BLaER1 (cell line): ENCODE measurements around the gene NOX4.
"Not testable (repeated sequence)": the region's sequence is repeated elsewhere in the genome, so short reads cannot be mapped to it uniquely, and the experiment has no call there.

ENCODE experiments used
- H3K27ac ChIP-seq: shearing (Covaris generic); formaldehyde crosslinking; 2 replicates; pipeline ENCODE4 v1.8.1; 2022
- H3K27me3 ChIP-seq: shearing (Covaris generic); formaldehyde crosslinking; 2 replicates; pipeline ENCODE4 v1.8.1; 2022
- H3K36me3 ChIP-seq: shearing (Covaris generic); formaldehyde crosslinking; 2 replicates; pipeline ENCODE4 v1.8.1; 2022
- H3K4me1 ChIP-seq: shearing (Covaris generic); formaldehyde crosslinking; 2 replicates; pipeline ENCODE4 v1.8.1; 2022
- H3K4me2 ChIP-seq: shearing (Covaris generic); formaldehyde crosslinking; 2 replicates; pipeline ENCODE4 v1.8.1; 2022
- H3K4me3 ChIP-seq: shearing (Covaris generic); formaldehyde crosslinking; 2 replicates; pipeline ENCODE4 v1.8.1; 2022
- H3K9ac ChIP-seq: shearing (Covaris generic); formaldehyde crosslinking; 2 replicates; pipeline ENCODE4 v1.8.1; 2022
- H3K9me3 ChIP-seq: shearing (Covaris generic); formaldehyde crosslinking; 2 replicates; pipeline ENCODE4 v1.8.1; 2022
- H4K20me1 ChIP-seq: shearing (Covaris generic); formaldehyde crosslinking; 2 replicates; pipeline ENCODE4 v1.8.1; 2022
- Cebpa-rat ChIP-seq: shearing (Covaris generic); IDR thresholded peaks from 2 replicates; pipeline ENCODE4 v1.8.1; 2022

NOX4 gene

DNA sequence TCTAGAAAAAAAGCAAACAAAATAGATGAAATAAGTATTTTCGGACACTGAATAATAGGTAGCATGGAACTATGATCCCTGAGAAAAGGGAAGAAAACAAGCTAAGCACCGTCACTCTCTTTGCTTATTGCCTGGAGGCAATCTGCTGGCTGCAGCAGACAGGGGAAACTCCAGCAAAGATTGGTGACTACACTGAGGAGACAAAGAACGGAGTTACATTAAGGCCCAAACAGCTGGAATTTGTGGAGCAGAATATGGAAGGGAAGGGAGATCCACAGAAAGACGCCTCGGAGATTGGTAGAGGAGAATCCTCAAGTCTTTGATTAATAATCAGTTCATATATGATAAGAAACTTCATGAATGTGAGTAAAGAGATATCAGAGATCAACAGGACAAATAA is 163.3 kb downstream of the NOX4 start:
- TF ChIP-seq Cebpa-rat: no peak

DNA sequence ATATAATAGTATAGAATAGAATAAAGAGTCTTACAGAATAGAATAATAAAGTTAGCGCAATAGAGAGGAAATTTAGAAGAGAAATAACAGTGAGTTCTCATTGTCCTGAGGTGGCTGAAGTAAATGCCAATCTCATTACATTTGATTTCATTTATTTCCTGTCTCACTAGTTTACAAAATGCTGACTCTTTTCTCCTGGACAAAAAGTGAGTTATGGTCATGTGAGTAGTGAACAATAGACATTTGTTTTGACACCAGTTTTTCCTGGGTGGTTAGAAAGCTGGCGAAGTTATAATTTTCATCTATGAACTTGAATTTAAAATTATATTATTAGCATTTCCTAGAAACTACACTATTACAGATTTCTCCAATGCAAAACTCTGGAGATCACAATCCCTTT is 169.8 kb downstream of the NOX4 start:
- Histone ChIP-seq H3K4me1 (no peaks in the 10 kb centered on the region), H3K27ac (no peak overlapping the region), H3K9me3 (no peaks in the 10 kb centered on the region), H4K20me1 (no peaks in the 10 kb centered on the region), H3K27me3 (no peaks in the 10 kb centered on the region), H3K4me2 (no peak overlapping the region), H3K4me3 (no peak overlapping the region), H3K36me3 (no peaks in the 10 kb centered on the region), H3K9ac (no peak overlapping the region)
- no peak for TF ChIP-seq Cebpa-rat

More for the DNA sequence above, 163.3 kb downstream of the NOX4 start:
- Histone ChIP-seq H4K20me1 (no peaks in the 10 kb centered on the region), H3K9ac (no peak overlapping the region), H3K9me3 (no peaks in the 10 kb centered on the region), H3K36me3 (no peaks in the 10 kb centered on the region), H3K4me1 (no peaks in the 10 kb centered on the region), H3K27ac (no peak overlapping the region), H3K4me2 (no peak overlapping the region), H3K4me3 (no peak overlapping the region), H3K27me3 (no peaks in the 10 kb centered on the region)

DNA sequence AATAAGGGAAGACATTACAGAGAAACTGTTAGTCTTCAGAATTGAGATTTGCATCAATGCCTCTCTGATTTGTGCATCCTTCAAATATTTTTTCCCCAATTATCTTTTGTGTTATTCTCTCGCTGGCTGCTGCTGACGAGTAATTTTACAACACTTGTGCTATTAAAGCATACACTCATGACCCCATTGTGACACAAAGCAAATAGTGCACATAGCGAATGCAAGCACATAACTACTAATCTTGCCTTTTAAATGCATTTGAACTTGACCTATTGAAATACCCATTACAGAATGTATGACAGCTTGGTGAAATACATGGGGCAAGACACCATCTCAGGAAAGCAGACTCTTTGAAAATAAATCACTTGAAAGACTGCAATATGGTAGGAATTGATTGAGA is 180.6 kb downstream of the NOX4 start:
- not testable (repeated sequence) for H3K4me3 ChIP-seq, H3K27me3 ChIP-seq, H3K9ac ChIP-seq, H3K9me3 ChIP-seq, H3K36me3 ChIP-seq, H3K4me1 ChIP-seq, H3K27ac ChIP-seq, H4K20me1 ChIP-seq, H3K4me2 ChIP-seq

DNA sequence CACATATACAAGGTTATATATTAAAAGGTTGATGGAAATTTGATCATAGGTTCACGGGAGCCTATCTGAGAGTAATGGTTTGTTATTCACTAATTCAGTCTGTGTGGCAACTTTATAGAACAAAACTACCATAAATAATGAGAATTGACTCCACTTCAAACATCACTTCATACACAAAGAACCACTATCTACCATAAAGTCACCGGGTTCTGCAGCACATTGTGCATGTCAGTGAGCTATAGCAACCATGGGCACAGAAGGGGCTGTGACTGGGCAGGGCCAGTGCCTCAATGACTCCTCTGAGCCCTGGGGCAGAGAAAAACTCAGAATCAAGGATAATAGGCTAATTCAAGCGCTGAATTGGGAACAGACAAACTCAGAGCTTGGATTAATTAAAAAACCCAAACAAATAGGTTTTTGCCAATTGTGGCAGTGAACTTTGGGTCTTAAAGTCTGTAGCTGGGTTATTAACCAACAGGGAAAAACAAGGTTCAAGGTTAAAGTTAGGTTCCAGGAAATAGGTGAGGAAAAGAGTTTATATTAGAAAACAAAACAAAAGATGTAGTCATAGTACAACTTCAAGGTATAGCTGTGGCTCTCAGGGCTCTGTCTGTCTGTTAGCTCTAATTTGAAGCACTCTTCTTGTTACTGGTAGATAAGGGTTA is 181.7 kb downstream of the NOX4 start:
- H3K4me2 ChIP-seq, H3K27ac ChIP-seq, H3K36me3 ChIP-seq, H3K4me3 ChIP-seq, H3K9me3 ChIP-seq, H3K4me1 ChIP-seq, H4K20me1 ChIP-seq, H3K27me3 ChIP-seq, H3K9ac ChIP-seq: not testable (repeated sequence)

DNA sequence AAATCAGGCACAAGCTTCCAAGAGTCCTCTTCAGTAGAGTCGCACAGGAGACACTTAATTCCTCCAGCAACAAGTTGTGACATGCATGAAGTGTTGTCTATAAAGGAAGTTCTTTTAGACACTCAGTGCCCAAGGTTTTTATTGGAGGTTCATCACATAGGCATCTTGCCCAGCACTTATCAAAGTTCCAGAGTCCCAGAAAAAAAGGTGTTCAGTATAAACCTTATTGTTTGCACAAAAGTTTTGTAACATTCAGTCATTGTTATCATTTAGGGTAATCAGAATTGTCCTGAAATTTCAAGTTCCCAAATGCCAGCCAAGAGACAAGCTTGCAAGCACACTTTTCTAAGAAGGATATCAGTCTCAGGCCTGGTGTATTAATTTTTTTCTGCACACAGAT is 182.9 kb downstream of the NOX4 start:
- not testable (repeated sequence) for H4K20me1 ChIP-seq, H3K4me2 ChIP-seq, H3K27ac ChIP-seq, H3K4me1 ChIP-seq, H3K27me3 ChIP-seq, H3K9ac ChIP-seq, H3K4me3 ChIP-seq, H3K36me3 ChIP-seq, H3K9me3 ChIP-seq

DNA sequence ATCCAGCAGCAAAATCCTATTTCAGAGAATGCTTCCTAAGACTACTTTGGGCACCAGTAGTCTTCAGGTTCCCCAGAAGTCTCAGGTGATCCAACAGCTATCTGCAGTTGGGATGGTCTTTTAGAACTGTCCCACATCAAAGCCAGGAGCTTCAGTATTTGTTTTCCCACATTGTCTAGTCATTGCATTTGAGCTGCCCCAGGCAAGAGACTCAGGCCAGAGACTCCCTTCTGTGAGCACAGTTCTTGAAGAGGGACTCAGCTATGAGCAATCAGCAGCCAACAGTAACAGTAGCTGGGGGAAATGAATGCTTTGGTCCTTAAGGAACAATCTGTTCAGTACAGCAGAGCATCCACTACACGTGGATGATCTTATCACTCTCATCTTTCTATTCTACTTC is 188.1 kb downstream of the NOX4 start:
- not testable (repeated sequence) for H3K27ac ChIP-seq, H3K9ac ChIP-seq, H3K4me1 ChIP-seq, H4K20me1 ChIP-seq, H3K27me3 ChIP-seq, H3K4me2 ChIP-seq, H3K9me3 ChIP-seq, H3K4me3 ChIP-seq, H3K36me3 ChIP-seq

DNA sequence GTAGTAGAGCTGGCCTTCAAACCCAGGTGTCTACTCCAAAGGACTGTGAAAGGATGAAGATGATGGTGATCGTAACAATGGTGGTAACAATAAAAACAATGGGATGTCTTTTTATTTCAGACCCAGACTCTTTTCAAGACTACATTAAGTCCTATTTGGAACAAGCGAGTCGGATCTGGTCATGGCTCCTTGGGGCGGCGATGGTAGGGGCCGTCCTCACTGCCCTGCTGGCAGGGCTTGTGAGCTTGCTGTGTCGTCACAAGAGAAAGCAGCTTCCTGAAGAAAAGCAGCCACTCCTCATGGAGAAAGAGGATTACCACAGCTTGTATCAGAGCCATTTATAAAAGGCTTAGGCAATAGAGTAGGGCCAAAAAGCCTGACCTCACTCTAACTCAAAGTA is 196.2 kb downstream of the NOX4 start:
- not testable (repeated sequence) for H3K4me3 ChIP-seq, H3K36me3 ChIP-seq, H3K27me3 ChIP-seq, H4K20me1 ChIP-seq, H3K9me3 ChIP-seq, H3K4me1 ChIP-seq, H3K27ac ChIP-seq, H3K4me2 ChIP-seq, H3K9ac ChIP-seq

DNA sequence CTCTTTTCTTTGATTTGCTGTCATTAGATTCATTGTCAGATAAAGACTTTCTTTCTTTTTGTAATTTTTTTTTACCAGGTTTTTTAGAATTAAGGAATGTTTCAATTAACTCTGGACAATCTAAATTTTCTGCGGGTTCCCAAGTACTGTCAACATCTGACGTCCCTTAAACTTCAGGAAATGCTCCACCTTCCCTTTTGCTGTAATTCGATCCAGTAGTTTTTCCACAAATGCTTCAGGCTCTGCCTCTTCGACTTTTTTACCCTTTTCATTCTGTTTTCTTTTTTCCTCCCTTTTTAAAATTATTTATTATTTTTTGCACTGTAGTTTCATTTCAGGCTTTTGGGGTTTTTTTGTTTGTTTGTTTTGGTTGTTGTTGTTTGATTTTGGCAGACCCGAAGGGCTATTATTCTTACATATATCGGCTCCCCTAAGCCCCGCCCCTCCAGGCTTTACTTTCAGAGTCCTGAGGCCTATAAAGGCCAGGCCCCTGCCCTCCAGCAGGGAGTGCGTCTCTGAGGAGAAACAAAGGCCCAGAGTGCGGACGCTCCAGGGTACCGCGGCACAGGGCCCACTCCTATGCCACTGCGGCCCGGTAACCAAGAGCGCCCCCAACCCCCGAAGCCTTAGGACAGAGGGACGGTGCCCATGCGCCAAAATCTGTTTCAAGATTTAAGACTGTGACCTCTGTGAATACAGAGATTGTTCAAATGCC is 197.1 kb downstream of the NOX4 start:
- Histone ChIP-seq H3K9me3 (no peaks in the 10 kb centered on the region), H3K4me2 (no peak overlapping the region), H3K4me3 (no peak overlapping the region), H4K20me1 (no peaks in the 10 kb centered on the region), H3K27me3 (no peaks in the 10 kb centered on the region), H3K27ac (no peak overlapping the region), H3K4me1 (no peaks in the 10 kb centered on the region), H3K36me3 (no peaks in the 10 kb centered on the region), H3K9ac (no peak overlapping the region)
- no peak for TF ChIP-seq Cebpa-rat

DNA sequence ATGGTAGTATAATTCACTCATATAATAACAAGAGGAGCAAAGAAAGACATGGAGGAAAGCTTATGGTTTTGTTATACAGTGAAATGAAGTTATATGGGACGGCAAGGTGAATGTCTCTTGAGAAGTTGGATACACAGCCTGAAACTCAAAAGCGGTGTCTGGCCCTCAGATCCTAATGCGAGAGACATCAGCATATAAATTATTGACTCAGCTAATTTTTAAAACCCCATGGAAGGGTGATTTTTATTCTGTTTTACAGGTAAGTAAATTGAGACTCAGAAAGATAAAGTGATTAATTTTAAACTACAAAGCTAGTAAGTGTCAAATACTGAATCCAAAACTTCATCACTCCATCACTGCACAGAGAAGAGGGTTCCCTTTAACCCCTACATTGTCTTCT is 203.2 kb downstream of the NOX4 start:
- not testable (repeated sequence) for H3K4me2 ChIP-seq, H4K20me1 ChIP-seq, H3K4me3 ChIP-seq, H3K36me3 ChIP-seq, H3K9me3 ChIP-seq, H3K27me3 ChIP-seq, H3K9ac ChIP-seq, H3K4me1 ChIP-seq, H3K27ac ChIP-seq

DNA sequence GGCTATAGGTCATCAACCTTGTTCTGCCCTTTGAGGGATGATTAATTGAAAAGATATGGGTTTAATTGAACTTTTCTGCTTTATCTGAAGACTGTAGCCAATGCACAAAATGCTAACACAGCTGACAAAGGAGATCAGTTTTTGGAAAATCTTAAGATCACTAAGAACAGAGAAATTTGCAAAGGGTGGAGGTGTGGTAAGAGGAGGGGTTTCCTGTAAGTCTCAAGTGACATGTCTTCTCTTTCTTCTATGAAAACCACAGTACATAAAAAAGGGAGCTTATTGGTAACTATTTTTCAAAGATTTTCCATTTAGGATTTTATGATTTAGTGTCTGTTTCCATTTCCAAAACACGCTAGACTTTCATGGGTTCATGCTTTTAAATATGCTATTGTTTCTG is 204.6 kb downstream of the NOX4 start:
- H3K27ac ChIP-seq, H3K9me3 ChIP-seq, H4K20me1 ChIP-seq, H3K4me3 ChIP-seq, H3K27me3 ChIP-seq, H3K9ac ChIP-seq, H3K4me1 ChIP-seq, H3K36me3 ChIP-seq: not testable (repeated sequence)
- peak overlapping the region; percentile 32; the same call in 1 of the 2 replicates for H3K4me2 ChIP-seq

DNA sequence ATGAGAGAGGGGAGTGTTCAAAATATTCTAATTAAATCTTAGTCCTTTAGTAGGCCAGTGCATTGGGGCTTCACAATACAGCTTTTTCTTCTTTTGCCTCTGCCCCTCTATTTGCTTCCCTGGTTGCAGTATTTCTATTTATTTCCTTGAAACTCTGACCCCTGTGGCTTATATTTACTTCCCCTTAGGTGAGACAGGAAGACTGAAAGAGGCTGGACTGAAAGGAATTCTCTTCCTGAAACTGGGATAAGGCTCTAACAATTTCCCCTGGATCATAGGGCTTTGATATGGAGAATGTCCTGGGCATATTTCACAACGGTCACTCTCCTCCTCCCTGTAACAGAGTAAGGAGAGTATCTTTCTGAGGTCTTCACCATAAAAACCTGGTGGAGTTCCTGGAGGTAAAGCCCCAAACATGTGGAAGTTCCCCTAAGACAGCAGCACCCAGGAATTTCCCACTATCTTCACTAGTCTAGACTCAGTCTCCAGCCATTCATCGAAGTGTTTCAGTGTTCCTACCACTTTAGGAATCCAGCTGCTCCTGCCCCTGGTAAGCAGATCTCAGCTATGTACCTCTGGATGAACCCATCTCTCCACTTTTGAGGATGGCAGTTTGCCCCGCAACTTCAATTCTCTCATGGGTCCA is 210.0 kb downstream of the NOX4 start:
- not testable (repeated sequence) for H3K36me3 ChIP-seq, H3K4me1 ChIP-seq, H3K9me3 ChIP-seq

More for the DNA sequence above, 210.0 kb downstream of the NOX4 start:
- H3K4me3 ChIP-seq, H3K27me3 ChIP-seq, H3K4me2 ChIP-seq, H4K20me1 ChIP-seq, H3K9ac ChIP-seq, H3K27ac ChIP-seq: not testable (repeated sequence)
